GM21360 (cell line): ENCODE data around the gene PAEP.

Experiments used
- ATAC-seq: cut with Tn5 transposase; IDR thresholded peaks from one replicate; pipeline ENCODE4 v1.9.1; 2021; ENCODE audit warnings: mild to moderate bottlenecking, moderate library complexity; ENCODE audit not compliant: unreplicated experiment

The PAEP gene

DNA sequence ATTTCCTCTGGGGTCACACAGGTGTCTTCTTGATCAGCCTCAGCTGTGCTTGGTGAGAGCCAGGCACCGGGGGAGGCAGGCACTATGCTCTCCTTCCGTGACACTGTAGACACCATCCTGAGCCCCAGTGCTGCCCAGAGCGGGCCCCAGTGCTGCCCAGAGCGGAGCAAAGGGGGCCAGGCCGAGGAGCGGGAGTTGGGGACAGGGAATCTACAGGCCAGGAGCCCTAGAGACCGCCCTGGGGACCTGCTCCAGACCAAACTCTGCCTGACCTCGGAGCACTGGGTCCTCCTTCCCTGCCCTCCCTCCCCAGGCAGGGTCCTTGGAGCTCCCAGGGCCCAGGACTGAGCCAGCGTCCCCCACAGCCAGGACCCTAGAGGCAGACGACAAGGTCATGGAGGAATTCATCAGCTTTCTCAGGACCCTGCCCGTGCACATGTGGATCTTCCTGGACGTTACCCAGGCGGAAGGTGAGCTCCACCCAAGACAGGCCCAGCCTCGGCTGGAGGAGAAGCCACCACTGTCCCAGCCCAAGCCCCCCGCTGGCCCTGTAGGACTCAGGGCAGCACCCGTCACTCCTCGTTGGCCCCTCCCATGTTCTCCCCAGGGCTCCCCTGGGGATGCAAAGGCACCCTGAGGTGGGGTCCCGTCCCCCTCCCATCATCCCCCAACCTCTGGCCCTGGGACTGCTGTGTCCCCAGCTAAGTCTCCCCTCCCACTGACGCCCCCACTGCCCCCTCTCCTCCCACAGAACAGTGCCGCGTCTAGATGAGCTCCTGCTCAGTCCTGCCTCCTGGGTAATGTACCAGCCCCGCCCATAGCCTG, 30.2 kb downstream of the PAEP start:
- ATAC-seq = no peak

DNA sequence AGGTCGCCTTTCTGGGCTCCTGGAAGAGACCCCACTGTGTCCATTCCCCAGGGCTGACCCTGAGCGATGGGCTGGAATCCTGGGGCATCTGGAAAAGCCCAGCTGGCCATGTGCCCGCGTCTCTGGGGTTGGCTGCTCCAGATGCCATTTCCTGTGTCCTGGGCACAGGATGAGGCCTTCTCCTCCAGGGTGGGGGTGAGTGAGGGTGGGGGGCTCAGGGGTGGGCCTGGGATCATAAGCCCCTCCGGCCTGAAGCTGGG, 30.7 kb downstream of the PAEP start:
- no peak for ATAC-seq

DNA sequence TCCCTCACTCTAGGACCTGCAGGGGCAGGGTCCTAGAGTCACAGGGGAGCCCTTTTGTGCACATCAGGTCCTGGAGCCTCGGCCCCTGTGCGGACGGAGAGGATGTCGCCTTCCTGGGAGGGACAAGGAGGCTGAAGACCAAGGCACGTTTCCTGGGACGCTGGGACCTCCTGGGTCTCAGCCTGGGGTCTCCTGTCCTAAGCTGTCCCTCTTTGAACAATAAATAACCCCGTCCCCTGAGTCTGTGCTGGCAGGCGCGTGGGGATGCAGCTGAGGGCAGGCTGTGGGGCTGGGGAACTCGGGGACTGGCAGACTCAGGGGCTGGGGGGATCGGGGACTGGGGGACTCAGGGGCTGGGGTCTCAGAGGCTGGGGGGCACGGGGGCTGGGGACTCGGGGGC, 31.1 kb downstream of the PAEP start:
- no peak for ATAC-seq

DNA sequence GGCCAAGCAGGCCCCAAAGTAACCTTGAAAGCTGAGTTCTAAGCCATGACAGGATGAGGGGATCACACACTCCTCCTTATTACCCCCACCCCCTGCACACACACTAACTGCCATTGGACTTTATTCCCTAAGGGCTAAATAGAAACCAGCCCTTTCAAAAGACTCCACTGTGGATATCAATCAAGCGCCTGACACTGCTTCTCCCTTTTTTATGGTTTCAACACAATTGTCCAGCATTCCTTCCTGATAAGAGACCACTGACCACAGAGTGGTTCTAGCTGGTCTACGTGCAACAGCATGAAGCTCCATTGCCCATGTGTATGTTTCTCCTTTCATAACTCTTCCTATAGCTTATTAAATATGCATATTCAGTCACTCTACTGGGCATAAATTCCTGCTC, 34.7 kb downstream of the PAEP start:
- no peak for ATAC-seq

DNA sequence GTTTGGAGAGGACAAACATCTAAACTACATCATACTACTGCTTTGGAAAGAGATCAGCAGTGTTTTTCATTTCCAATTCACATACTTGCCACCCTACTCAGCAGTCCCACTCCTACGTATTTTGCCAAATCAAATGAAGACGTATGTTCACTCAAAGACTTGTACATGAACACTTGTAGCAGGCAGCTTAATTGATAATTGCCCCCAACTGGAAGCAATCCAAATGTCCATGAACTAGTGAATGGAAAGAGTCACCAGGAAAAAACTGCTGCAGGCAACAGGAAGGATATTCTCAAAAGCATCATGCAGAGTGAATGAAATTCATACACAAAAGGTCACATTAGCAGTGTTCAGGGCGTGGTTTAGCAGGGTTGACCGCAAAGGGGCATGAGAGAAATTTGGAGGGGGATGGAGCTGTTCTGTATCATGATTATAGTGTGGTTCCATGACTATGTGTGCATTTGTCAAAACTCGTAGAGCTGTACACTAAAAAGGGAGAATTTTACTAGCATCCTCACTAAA, 38.8 kb downstream of the PAEP start:
- ATAC-seq = no peak

DNA sequence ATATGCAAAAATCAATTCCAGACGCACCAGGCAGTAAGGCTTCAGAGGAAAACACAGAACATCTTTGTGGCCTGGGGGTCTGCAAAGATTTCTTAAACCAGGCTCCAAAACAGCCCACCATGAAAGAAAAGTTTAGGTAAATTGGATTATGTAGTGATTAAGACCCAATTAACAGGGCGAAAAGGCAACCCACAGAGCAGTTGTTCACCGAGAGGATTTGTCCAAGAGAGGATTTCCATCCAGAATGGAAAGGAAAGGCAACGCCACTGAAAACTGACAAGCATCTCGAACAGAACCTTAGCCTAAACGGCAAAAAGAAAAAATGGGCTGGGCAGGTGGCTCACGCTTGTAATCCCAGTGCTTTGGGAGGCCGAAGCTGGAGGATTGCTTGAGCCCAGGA, 40.4 kb downstream of the PAEP start:
- no peak for ATAC-seq

DNA sequence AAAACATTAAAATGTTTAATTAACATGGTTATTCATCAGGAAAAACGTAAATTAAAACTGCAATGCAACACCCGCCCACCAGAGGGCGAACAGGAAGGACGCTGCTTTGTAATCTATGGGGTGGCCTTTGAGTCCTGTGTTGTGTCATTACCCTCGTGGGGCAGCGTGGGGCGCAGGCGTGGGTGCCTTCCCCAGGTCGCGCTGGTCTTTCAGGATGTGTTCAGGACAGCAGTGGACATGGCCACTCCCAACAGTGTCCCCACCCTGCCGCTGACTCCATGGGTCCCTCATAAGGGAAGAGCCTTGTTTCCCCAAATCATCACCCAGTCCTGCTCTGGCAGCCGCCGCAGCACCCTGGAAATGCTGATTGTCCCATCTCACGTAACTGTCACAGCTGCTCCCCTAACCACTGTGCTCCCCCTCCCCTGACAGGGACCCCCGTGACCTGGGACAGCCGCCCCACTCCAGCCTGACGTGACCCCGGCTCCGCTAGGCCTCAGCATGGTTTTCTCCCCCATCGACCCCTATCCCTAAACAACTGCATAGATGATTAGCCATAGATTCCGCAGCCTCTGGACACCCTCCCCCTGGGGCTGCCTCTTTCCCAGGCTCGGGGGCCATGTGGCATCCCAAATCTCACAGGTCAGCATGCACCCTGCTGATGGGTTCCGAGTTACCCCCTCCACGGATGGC, 41.4 kb downstream of the PAEP start:
- no peak for ATAC-seq

DNA sequence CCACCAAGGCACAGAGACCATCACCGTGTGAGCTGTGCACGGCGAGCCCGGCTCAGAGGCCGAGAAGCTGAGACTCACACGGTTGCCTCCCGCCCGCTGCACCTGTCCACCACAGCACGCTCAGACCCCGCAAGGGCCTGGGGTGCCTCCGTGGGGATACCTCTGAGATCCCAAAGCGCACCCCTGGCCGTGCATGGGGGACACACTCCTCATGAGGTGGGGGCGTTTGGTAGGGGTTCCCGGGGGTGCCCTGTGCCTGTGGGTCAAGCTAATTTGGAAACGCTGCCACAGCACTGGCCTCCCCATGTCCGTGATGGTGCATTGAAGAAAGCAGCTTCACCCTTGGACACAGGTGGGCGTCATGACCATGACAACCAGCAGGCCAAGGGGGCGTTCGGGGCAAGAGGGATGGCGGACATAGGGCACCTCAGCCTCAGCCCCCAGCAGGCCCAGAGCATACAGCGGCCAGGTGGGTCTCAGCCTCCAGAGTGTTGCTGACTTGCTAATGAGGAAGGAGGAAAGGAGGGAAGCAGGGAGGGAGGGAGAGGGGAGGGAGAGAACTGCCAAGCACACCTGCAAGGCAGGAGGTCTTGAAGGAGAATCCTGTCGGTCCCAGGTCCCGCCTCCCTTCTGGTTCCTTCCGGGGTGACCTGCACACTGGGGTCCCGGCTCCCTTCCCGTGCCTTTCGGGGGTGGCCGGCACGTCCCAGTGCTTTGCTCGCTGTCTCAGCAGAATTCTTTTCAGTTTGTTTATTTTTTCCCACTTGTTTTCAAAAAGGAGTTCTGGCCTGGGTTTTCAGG, 43.1 kb downstream of the PAEP start:
- no peak for ATAC-seq

DNA sequence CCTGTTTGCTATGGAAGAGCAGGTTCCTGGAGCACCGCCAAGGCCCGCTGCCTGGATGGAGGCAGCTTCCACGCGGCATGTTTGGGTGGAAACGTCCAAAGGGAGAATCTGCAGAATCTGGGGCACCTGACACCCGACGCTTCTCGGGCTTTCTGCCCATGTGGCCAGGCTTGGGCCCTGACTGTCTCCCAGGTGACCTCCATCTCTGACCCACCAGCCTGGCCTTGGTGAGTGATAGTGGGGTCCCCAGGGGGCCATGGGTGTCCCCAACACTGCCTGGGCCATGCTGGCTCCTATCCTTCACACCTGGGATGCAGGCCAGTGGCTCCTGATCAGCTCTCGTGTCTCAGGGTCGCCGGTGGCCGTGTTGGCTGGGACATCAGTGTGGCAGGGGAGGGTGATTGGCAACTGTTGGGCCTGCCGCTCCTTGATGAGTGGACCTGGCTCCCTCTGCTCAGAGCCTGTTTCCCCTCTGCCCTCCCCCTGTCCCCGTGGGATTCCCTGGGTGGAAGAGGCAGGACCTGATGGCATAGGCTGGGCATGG, 43.8 kb downstream of the PAEP start:
- no peak for ATAC-seq

DNA sequence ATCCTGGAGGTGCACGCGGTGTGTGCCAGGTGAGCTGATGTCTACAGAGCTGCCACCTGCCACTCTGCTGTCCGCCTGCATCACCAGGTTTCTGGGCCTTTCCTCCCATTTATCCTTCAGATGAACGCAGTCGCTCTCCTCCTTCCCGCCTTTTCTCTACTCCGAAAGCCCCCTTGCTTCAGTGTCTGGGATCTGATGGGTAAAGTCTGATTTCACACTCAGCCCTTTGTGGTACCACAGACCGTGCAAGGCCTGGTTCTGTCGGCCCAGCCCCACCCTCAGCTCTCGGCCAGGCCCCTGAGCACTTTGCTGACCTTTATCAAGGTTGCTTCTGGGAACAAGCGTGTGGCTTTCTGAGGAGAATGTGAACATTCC, 45.3 kb downstream of the PAEP start:
- ATAC-seq = no peak

DNA sequence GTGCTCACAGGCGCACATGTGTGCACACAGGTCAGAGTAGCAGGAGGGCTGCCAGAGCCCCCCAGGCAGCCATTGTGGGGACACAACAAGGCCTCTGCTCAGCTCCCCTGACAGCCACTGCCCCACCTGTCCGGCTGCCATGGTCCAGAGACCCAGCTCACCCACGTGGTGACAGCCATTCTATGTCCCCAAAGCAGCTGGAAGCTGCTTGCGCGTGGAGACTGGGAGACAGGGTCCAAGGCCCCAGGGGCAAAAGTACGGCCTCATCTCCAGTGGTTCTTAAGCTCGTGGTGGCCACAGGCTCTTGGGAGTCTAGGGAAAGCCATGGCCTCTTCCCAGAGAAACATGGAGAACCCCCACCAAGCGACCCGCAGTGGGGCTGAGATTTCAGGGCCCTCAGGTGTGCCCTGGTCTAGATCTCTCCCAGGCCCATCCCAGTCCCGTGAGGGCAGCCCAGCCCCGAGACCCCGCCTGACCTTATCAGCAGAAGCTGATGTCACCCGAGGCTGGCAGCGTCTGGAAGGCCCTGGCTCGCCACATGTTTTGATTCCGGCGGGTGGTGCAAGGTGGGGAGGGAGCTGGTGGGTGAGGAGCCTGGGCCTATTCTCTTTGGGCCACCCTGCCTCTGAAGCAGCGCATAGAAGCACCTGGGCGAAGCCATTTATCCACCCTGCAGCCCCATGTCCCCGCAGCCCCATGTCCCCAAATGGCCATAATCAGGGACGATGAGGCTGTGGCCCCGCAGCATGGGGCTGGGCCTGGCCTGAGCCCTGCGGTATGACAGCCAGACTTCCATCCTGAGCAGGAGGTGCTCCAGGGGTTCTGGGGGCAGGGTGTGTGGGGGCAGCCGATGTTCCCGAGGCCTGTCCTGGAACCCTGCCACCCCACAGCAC, 46.1 kb downstream of the PAEP start:
- ATAC-seq = no peak

DNA sequence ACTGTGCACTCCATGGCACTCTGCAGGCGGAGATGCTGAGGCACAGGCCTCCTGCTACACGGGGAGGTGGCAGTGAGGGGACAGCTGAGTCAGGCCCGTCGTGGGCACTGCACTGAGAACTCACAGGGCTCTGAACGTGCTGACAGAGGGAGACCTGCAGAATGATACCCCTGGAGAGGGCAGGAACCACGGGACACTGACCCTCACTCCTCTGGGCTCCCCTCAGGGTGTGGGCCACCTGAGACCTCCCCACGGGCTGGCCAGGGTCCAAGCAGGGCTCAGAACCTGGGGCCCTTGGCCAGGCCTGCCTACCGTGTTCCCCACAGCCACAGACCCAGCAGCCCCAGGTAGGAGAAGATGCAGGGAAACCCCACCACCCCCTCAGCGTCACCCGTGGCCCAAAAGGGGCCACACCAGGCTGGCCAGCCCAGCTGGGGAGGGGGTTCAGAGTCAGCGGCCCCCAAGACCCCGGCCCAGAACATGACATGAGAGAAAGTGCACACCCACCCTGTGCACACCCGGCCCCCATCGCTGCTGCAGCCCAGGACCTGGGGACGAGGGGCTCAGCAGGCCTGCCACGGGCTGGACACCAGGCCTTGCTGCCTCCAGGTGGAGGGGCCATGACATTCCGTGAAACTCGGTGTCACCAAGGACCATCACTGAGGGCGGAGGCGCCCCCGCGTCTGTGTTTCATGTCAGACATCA, 46.9 kb downstream of the PAEP start:
- no peak for ATAC-seq

DNA sequence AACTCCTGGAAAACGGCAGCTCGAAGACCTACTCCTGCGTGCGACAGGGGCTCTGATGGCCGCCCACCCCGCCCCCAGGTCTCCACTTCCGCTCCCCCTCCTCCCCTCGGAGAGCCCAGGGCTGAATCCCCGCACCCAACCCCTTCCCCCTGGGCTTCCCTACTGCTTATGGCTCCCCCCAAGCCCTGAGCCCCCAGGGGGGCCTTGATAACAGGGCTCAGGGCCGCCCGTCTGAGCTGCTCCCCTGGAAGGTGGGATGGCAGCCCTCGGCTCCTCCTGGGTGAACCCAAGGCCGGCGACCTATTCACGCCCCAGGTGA, 47.4 kb downstream of the PAEP start:
- ATAC-seq = no peak

DNA sequence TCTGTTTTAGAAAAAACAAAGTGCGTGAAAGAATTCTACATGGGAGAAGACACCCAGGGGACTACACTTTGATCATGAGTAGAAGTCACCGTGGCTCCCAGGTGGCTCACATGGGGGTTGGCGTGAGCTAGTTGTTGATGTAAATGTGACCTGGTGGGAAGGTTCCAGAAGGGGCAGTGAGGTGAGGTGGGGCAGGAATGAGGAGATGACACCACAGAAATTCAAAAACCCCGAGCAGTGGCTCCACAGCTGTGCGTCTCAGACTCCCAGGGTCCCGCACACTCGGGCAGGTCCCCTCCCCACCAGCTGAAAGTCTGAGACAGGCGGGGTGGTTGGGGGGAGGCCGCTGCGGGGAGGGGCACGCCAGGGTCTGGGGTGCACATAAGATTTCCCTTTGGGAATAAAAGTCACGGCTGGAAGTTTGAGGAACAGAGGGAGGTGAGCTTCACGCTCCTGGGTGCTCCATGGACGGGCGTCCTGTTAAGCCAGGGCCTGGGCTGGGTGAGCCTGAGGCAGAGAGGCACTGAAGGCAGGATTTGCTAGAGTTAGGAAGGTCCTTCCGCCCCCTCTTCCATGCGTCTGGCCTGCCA, 47.9 kb downstream of the PAEP start:
- no peak for ATAC-seq

DNA sequence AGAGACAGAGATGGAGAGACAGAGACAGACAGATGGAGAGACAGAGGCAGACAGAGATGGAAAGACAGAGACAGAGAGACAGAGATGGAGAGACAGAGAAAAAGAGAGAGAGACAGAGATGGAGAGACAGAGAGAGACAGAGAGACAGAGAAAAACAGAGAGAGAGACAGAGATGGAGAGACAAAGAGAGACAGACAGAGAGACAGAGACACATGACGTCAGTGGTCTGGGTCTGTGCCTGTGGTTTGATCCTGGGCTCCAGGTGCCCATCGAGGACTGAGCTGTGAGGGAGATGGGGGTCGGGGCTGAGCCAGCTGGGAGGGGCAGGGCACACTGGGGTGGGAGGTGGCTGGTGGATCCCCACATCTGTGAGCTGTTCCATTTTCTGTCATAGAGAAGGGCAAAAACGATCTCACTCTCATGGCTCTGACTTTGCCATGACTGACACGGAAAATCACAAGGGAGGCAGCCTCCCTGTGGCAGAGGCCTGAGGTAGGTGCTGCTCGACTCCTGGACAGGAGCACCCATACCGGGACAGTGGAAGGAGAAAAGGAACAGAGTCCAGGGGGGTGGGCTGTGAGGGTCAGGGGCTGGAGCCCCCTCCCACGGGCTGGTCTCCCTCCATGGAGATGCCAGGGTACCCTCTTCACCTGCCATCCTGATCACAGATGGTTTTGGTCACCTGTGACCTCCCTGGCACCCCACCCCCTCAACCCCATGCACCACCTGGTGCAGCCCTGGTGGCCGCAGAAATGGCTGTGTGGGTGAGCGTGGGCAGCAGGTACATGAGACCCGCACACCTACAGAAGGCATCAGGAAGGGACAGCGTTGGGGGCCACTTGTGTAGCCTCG, 49.0 kb downstream of the PAEP start:
- ATAC-seq = no peak

DNA sequence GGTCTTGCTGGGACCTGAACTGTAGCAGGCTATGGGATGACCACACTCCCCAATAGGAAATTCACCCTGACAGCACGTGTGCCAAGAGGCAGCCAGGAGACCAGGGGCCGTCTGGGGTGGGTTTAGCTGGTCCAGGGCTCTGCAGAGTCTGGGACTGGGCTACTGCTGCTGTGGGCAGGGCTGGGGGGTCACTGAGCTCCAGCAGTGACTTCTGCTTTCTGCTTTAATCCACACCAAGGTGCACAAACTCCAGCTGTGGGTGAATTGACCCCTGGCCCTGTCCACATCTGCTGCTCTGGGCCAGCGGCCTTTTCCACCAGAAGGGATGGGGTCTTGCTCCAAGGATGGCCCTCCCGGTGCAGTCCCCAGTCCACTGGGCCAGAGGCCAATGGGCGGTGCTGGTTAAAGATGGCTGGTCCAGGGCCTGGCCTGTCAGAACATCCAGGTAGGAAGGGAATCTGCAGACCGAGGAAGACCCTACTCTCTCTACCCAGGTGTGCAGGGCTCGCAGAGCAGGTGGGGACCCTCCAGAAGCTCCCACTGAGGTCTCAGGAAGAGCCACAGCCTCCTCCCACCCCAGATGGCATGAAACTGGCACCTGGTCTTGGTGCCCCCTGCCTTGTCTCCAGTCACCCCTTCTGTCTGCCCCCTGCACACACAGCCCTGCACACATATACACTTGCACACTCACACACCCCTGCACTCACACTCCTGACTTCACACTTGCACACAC, 49.8 kb downstream of the PAEP start:
- ATAC-seq = no peak

DNA sequence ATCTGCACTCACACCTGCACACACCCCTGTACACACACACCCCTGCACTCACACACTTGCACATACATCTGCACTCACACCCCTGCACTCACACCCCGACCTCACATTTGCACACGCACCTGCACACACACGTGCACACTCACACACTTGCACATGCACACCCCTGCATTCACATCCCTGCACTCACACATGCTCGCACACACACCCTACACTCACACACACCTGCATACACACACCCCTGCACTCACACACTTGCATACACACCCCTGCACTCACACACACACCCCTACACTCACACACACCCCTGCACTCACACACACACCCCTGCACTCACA, 50.3 kb downstream of the PAEP start:
- ATAC-seq = no peak

DNA sequence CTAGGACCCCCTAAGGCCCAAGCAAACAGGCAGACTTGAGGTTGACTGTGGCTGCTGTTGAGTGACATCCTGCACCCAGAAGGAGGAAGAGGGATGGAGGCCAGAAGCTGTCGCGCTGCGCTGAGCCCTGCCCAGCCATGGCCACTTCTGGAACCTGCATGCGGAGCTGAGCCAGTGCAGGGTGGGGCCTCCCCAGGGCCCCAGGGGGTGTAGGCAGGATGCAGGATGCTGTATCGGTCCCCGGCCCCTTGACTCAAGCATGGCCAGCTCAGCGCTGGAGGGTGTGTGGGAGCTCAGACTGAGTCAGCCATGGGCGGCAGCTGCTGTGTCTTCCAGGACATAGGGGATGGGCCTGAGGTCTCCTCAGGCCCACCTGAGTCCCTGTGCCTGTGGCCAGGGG, 50.9 kb downstream of the PAEP start:
- ATAC-seq = no peak
